ENCODE measurements around the gene PSMB11.

Gene PSMB11

GRCh38 chr14:23008831-23009230 lies 33.2 kb upstream of the PSMB11 start:
- H3K79me2 ChIP-seq (ENCODE audit: insufficient read depth, low read length): no peaks in the 10 kb centered on the region
- peaks cover 9% of the 10 kb centered on the region; the same call in 1 of the 2 replicates for H3F3A ChIP-seq (ENCODE audit: insufficient read depth, low read length)
- H3K4me2 ChIP-seq (ENCODE audit: low read length): peak overlapping the region; percentile 80
- no peaks in the 10 kb centered on the region for H3K9me2 ChIP-seq (ENCODE audit: low read depth, low read length)
- H3K27ac ChIP-seq (ENCODE audit: low read depth, low read length, poor library complexity, severe bottlenecking): peak overlapping the region; percentile 88
- H3K36me3 ChIP-seq (ENCODE audit: insufficient read depth, low read length): no peaks in the 10 kb centered on the region
- H4K20me1 ChIP-seq (ENCODE audit: insufficient read depth, low read length): no peaks in the 10 kb centered on the region
- no peak overlapping the region for H2AFZ ChIP-seq (ENCODE audit: low read length)
- peak overlapping the region; percentile 62 for H3K4me3 ChIP-seq (ENCODE audit: low read depth, low read length, poor library complexity, severe bottlenecking)
- H3K4me1 ChIP-seq (ENCODE audit: insufficient read depth, low read length, severe bottlenecking): peaks cover 46% of the 10 kb centered on the region
- no peaks in the 10 kb centered on the region for H3K9me3 ChIP-seq (ENCODE audit: low read length)
- peak overlapping the region; percentile 73 for H3K9ac ChIP-seq (ENCODE audit: low read length)
- no peaks in the 10 kb centered on the region for H3K27me3 ChIP-seq (ENCODE audit: insufficient read depth, low read length)
- TF ChIP-seq CTCF (IDR thresholded peaks at IDR 0.05; ENCODE audit: low read length): no peak
- no peak for TF ChIP-seq EZH2 (IDR thresholded peaks at IDR 0.05; ENCODE audit: borderline replicate concordance, low read length)

GRCh38 chr14:23009483-23009938 lies 32.5 kb upstream of the PSMB11 start:
- H3K9ac ChIP-seq (ENCODE audit: low read length): peak overlapping the region; percentile 73
- peaks cover 46% of the 10 kb centered on the region for H3K4me1 ChIP-seq (ENCODE audit: insufficient read depth, low read length, severe bottlenecking)
- TF ChIP-seq EZH2 (IDR thresholded peaks at IDR 0.05; ENCODE audit: borderline replicate concordance, low read length): no peak
- no peak for TF ChIP-seq CTCF (IDR thresholded peaks at IDR 0.05; ENCODE audit: low read length)
- no peaks in the 10 kb centered on the region for H3K9me2 ChIP-seq (ENCODE audit: low read depth, low read length)
- peak overlapping the region; percentile 62 for H3K4me3 ChIP-seq (ENCODE audit: low read depth, low read length, poor library complexity, severe bottlenecking)
- H3F3A ChIP-seq (ENCODE audit: insufficient read depth, low read length): peaks cover 9% of the 10 kb centered on the region; the same call in 1 of the 2 replicates
- H3K27me3 ChIP-seq (ENCODE audit: insufficient read depth, low read length): no peaks in the 10 kb centered on the region
- H2AFZ ChIP-seq (ENCODE audit: low read length): no peak overlapping the region
- H3K4me2 ChIP-seq (ENCODE audit: low read length): peak overlapping the region; percentile 80
- H3K36me3 ChIP-seq (ENCODE audit: insufficient read depth, low read length): no peaks in the 10 kb centered on the region
- H3K27ac ChIP-seq (ENCODE audit: low read depth, low read length, poor library complexity, severe bottlenecking): peak overlapping the region; percentile 88
- H3K79me2 ChIP-seq (ENCODE audit: insufficient read depth, low read length): no peaks in the 10 kb centered on the region
- no peaks in the 10 kb centered on the region for H4K20me1 ChIP-seq (ENCODE audit: insufficient read depth, low read length)
- H3K9me3 ChIP-seq (ENCODE audit: low read length): no peaks in the 10 kb centered on the region

- H3K27ac ChIP-seq (ENCODE audit: low read depth, low read length, poor library complexity, severe bottlenecking): peak within 1 kb of the TSS; percentile 88
Observed at GRCh38 chr14:23009939-23010726, 31.9 kb upstream of the PSMB11 start, which contains the start of gene C14orf93. Gene C14orf93, minus strand, starts transcription at chr14:23010143. Its CDS starts 11,120 bp downstream, at chr14:22999023.

More at GRCh38 chr14:23009939-23010726, 31.9 kb upstream of the PSMB11 start, which contains the start of gene C14orf93:
- Histone ChIP-seq H3K9me2 (ENCODE audit: low read depth, low read length) (no peaks in the 10 kb centered on the region), H3K9ac (ENCODE audit: low read length) (peak within 1 kb of the TSS; percentile 73), H3K4me1 (ENCODE audit: insufficient read depth, low read length, severe bottlenecking) (peaks cover 46% of the 10 kb centered on the region), H3K27me3 (ENCODE audit: insufficient read depth, low read length) (no peaks in the 10 kb centered on the region), H3K79me2 (ENCODE audit: insufficient read depth, low read length) (no peaks in the 10 kb centered on the region), H3K9me3 (ENCODE audit: low read length) (no peaks in the 10 kb centered on the region), H2AFZ (ENCODE audit: low read length) (peak within 1 kb of the TSS; percentile 68), H3F3A (ENCODE audit: insufficient read depth, low read length) (peaks cover 9% of the 10 kb centered on the region; the same call in 1 of the 2 replicates), H3K4me2 (ENCODE audit: low read length) (peak within 1 kb of the TSS; percentile 80), H4K20me1 (ENCODE audit: insufficient read depth, low read length) (no peaks in the 10 kb centered on the region), H3K4me3 (ENCODE audit: low read depth, low read length, poor library complexity, severe bottlenecking) (peak within 1 kb of the TSS; percentile 62), H3K36me3 (ENCODE audit: insufficient read depth, low read length) (no peaks in the 10 kb centered on the region)
- no peak for TF ChIP-seq EZH2 (IDR thresholded peaks at IDR 0.05; ENCODE audit: borderline replicate concordance, low read length)
- TF ChIP-seq CTCF (IDR thresholded peaks at IDR 0.05; ENCODE audit: low read length): no peak

All from OCI-LY1 (cell line).